ENCODE data around the gene ABAT.
"Not testable (repeated sequence)": the region's sequence is repeated elsewhere in the genome, so short reads cannot be mapped to it uniquely, and the experiment has no call there.

Gene ABAT

DNA sequence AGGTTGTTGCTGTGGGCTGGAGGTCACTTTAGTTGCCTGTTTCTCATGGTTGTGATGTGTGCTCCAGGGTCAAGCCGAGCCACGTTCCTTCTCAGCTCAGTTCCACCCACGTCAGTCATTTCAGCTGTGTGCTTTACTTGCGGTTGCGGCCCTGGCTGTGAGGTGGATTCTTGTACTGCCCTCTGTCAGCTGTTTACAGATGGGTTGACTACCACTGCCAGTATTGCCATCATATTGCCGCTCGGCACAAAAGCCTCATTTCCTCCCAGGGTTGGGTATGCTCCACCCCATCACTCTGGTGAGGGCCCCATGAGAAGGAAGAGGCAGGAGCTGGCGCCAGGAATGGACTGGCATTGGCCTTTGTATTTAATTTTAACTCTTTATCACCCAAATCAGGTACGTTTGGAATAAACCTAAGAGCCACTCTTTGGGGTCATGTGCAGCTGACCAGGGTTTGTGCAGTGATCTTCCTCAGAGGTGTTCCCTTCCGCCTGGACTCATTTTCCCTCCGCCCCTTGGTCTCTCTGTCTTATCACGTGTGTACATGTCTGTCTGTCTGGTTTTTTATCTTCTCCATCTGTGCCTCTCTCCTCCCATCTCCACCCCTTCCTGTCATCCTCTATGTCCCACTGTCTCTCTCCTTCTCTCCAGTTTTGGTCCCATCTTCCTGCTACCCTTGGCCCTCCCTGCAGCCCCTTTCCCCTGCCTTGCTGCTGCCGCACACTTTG is 27.9 kb upstream of the ABAT start:
- no peaks in the 10 kb centered on the region for H3K9me3 ChIP-seq
- H3K27me3 ChIP-seq: no peaks in the 10 kb centered on the region
- DNase-seq: no peak
- no peak overlapping the region for H3K4me3 ChIP-seq (ENCODE audit: low read depth, low read length)
- no peaks in the 10 kb centered on the region for H3K4me1 ChIP-seq
- H3K36me3 ChIP-seq: peaks cover 59% of the 10 kb centered on the region
- TF ChIP-seq, protein P1, sequence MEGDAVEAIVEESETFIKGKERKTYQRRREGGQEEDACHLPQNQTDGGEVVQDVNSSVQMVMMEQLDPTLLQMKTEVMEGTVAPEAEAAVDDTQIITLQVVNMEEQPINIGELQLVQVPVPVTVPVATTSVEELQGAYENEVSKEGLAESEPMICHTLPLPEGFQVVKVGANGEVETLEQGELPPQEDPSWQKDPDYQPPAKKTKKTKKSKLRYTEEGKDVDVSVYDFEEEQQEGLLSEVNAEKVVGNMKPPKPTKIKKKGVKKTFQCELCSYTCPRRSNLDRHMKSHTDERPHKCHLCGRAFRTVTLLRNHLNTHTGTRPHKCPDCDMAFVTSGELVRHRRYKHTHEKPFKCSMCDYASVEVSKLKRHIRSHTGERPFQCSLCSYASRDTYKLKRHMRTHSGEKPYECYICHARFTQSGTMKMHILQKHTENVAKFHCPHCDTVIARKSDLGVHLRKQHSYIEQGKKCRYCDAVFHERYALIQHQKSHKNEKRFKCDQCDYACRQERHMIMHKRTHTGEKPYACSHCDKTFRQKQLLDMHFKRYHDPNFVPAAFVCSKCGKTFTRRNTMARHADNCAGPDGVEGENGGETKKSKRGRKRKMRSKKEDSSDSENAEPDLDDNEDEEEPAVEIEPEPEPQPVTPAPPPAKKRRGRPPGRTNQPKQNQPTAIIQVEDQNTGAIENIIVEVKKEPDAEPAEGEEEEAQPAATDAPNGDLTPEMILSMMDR (IDR thresholded peaks at IDR 0.05; ENCODE audit: low read depth, low read length): no peak

GRCh38 chr16:8647721-8648318 is 26.6 kb upstream of the ABAT start:
- Histone ChIP-seq H3K4me1 (no peaks in the 10 kb centered on the region), H3K27me3 (peaks cover 3% of the 10 kb centered on the region; the same call in 1 of the 2 replicates), H3K36me3 (peaks cover 45% of the 10 kb centered on the region), H3K4me3 (ENCODE audit: low read depth, low read length) (no peak overlapping the region), H3K9me3 (no peaks in the 10 kb centered on the region)
- DNase-seq: no peak
- TF ChIP-seq, protein P1 (IDR thresholded peaks at IDR 0.05; ENCODE audit: low read depth, low read length): no peak

GRCh38 chr16:8648877-8649276 is 25.5 kb upstream of the ABAT start:
- no peak for DNase-seq
- H3K27me3 ChIP-seq: peaks cover 3% of the 10 kb centered on the region; the same call in 1 of the 2 replicates
- H3K4me3 ChIP-seq (ENCODE audit: low read depth, low read length): no peak overlapping the region
- H3K9me3 ChIP-seq: no peaks in the 10 kb centered on the region
- no peaks in the 10 kb centered on the region for H3K4me1 ChIP-seq
- TF ChIP-seq, protein P1 (IDR thresholded peaks at IDR 0.05; ENCODE audit: low read depth, low read length): no peak
- H3K36me3 ChIP-seq: peaks cover 35% of the 10 kb centered on the region

- no peak overlapping the region for H3K4me3 ChIP-seq (ENCODE audit: low read depth, low read length)
- no peaks in the 10 kb centered on the region for H3K9me3 ChIP-seq
- no peaks in the 10 kb centered on the region for H3K4me1 ChIP-seq
- peaks cover 24% of the 10 kb centered on the region for H3K36me3 ChIP-seq
- TF ChIP-seq, protein P1 (IDR thresholded peaks at IDR 0.05; ENCODE audit: low read depth, low read length): no peak
- no peak for DNase-seq
- peaks cover 3% of the 10 kb centered on the region; the same call in 1 of the 2 replicates for H3K27me3 ChIP-seq
These were observed 24.4 kb upstream of the ABAT start for GRCh38 chr16:8649829-8650554.

GRCh38 chr16:8651958-8652357 is 22.5 kb upstream of the ABAT start:
- not testable (repeated sequence) for H3K9me3 ChIP-seq; H3K4me3 ChIP-seq (ENCODE audit: low read depth, low read length)
- TF ChIP-seq, protein P1 (IDR thresholded peaks at IDR 0.05; ENCODE audit: low read depth, low read length): peak; percentile 53

More at GRCh38 chr16:8651958-8652357, 22.5 kb upstream of the ABAT start:
- DNase-seq: peak; percentile 47
- not testable (repeated sequence) for H3K4me1 ChIP-seq, H3K27me3 ChIP-seq
- peaks cover 12% of the 10 kb centered on the region for H3K36me3 ChIP-seq
